ENCODE results near the gene RPL18.
"Not testable (repeated sequence)": the region's sequence is repeated elsewhere in the genome, so short reads cannot be mapped to it uniquely, and the experiment has no call there.

RPL18 gene

GRCh38 chr19:48644839-48645619 is 26.1 kb upstream of the RPL18 start:
- DNase-seq (ENCODE audit: low spot score) (no peak), FAIRE-seq (no peak)

- no peak for FAIRE-seq
Measured at GRCh38 chr19:48644355-48644754, 25.4 kb upstream of the RPL18 start.

DNA sequence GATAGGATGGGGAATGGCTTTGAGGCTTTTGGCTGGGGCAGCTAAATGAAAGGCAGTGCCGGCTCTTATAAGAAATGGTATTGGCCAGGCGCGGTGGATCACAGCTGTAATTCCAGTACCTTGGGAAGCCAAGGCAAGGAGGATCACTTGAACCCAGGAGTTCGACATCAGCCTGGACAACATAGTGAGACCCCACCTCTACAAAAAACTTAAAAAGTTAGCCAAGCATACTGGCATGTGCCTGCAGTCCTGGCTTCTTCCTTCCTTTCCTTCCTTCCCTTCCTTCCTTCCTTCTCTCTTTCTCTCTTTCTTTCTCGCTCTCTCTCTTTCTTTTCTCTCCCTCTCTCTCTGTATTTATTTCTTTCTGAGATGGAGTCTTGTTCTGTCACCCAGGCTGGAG is 23.9 kb upstream of the RPL18 start:
- DNase-seq (ENCODE audit: low spot score) (no peak), FAIRE-seq (no peak)

More at GRCh38 chr19:48644355-48644754, 25.4 kb upstream of the RPL18 start:
- DNase-seq (ENCODE audit: low spot score): no peak

GRCh38 chr19:48641850-48642249 is 22.9 kb upstream of the RPL18 start:
- DNase-seq (ENCODE audit: low spot score) (no peak), FAIRE-seq (no peak)

DNA sequence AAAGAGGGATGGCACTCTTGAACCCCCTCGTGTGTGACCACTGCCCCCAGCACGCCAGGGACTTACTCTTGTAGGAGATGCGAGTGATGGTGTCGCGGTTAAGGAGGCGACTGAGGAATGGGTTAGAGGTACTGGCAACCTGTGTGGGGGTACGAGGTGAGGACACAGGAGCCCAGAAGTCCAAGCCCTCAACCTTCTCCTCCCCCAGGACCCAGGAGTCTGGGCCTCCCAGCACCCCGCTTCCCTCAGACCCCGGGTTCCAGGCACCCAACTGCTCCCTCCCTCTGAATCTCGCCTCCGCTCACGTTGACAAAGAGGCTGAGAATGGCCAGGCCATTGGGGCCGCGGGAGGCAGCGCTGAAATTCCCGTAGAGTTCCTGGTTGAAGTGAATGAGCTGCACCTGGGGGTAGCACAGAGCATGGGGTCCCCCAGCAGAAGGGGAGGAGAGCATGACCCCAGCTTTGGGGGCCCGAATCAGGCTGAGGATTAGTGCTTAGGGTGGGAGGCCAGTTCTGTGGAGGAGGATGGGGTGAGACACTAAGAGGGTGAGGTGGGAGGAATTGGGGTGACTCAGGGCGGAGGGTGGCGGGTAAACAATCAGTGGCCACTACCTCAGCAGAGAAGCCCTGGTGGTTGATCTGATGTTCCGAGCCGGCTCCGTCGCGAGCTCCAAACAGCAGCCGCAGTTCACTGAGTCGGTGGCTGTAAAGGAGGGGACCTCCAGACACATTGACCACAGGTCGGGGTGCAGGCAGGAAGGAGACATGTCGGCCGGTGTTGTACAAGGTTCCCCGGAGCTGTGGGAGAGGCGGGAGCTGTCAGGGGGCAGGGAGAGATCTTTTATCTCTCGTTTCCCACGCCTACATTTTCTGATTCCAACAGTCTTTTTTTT is 20.8 kb upstream of the RPL18 start:
- no peak for FAIRE-seq
- no peak for DNase-seq (ENCODE audit: low spot score)

DNA sequence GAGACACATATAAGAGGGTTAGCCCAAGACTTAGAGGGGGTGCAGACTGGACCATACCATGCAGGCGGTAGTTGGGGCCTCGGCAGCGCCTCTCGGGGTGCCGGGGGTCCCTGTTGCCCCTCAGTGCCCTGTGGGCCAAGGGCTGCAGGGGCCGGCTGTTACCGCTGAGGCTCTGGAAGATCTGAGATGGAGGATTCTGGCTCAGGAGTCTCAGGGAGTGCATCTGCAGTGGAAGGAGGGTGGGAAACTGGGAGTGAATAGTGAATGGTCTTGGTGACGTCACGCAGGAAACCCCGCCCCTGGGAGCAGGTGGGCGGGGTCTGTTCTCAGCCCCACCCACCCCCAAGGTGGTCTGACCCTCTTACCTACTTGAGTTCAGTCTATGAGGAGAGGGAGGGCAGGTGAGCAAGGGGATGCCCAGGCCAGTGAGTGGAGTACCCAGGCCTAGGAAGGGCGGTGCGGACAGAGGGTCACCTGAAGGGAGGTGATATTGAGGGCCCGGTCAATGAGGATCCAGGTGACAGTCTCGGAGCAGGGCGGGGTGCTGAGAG is 19.9 kb upstream of the RPL18 start:
- FAIRE-seq (no peak), DNase-seq (ENCODE audit: low spot score) (no peak)

- DNase-seq (ENCODE audit: low spot score): peak; percentile 86
- FAIRE-seq: no peak
Measured at GRCh38 chr19:48637948-48638830, 19.2 kb upstream of the RPL18 start.

- FAIRE-seq: peak; percentile 20
- peak; percentile 95 for DNase-seq (ENCODE audit: low spot score)
Measured at GRCh38 chr19:48637449-48637947, 18.5 kb upstream of the RPL18 start.

- FAIRE-seq (no peak), DNase-seq (ENCODE audit: low spot score) (no peak)
Measured at GRCh38 chr19:48636859-48637448, 18.0 kb upstream of the RPL18 start, which contains the start of gene DBP. Gene DBP (minus strand): TSS chr19:48637379. CDS start chr19:48636994, 385 bp downstream.

DNA sequence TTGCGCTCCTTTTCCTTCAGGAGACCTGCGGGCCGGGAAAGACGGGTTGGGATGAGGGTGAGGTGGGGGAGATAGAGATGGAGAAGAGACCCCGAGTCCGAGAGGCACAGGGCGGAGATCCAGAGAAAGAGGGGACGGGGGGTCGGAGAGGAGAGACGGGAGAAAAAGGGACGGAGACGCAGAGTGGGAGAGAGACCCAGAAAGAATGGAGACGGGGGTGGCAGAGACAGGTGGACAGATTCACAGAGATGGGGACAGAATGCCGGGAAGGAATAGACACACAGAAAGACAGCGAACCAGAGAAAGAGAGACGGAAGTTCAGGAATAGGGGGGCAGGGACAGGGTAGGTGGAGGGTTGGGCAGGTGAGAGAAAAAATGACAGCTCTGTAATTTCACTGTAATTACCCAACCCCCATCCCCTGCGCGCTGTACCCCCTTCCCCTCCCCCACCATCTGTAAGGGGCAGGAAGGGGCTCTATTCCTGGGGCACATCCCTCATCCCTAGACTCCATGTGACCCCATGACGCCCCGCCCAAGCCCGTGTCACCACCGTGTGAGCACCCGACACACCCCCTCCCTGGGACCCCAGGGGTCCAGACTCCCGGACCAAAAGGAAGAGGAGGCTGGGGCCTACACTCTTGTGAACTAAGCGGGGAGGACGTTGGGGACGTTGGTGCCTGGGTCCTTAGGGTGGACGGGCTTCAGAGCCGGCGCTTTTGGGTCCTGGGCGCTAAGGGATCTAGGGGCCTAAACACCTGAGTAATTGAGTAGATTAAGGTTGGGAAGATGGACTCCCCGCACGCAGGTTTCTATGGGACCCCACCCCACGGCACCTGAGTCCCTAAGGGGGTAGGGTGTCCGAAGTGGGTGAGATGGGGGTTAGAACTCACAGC is 17.2 kb upstream of the RPL18 start:
- FAIRE-seq (no peak), DNase-seq (ENCODE audit: low spot score) (no peak)

DNA sequence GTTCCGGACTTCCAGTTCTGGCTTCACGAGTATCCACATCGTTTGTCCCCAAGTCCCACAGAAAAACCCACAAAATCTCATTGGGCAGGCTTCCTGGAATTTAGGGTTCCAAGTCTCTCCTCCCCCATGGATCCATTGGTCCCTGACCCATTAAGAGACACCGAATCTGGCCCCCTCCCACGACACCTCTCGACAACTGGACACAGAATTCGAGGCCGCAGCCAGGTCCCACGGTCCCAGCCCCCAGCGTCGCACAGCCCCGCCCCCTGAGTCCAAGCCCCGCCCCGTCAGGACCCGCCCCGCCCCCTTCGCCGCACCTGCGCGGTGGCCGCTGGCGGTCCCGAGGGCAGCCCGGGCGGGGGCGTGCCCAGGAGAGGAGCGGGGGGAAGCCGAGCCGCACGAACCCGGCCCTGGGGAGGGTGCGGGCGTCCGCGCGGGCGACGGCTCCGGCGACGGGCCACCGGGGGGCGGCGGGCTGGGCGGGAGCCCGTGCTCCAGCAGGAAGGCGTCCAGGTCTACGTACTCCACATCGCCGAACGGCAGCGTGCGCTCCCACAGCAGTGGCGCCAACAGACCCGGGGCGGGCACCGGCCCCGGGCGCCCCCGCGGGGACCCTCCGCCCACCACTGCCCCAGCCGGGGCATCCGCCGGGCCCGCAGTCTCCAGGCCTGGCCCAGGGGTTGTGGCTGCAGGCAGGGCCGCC is 16.4 kb upstream of the RPL18 start:
- DNase-seq (ENCODE audit: low spot score) (peak; percentile 84), FAIRE-seq (no peak)

- FAIRE-seq: peak; percentile 91
- DNase-seq (ENCODE audit: low spot score): peak; percentile 92
Measured at GRCh38 chr19:48634424-48635262, 15.7 kb upstream of the RPL18 start.

DNA sequence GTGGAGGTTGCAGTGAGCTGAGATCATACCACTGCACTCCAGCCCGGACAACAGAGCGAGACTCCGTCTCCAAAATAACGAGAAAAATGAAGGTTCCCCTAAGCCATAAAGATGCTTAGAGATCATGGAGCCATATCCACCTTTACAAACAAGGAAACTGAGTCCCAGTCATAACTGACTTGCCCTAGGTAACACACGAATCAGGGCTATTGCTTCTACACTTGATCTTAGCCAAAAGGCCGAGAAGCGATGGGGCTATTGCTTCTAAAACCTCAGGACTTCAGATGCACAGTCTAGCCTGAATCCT is 15.0 kb upstream of the RPL18 start:
- no peak for DNase-seq (ENCODE audit: low spot score)
- FAIRE-seq: no peak

GRCh38 chr19:48633148-48634035 is 14.4 kb upstream of the RPL18 start:
- no peak for DNase-seq (ENCODE audit: low spot score)
- FAIRE-seq: no peak

GRCh38 chr19:48632692-48633147 is 13.7 kb upstream of the RPL18 start:
- DNase-seq (ENCODE audit: low spot score): no peak
- no peak for FAIRE-seq

DNA sequence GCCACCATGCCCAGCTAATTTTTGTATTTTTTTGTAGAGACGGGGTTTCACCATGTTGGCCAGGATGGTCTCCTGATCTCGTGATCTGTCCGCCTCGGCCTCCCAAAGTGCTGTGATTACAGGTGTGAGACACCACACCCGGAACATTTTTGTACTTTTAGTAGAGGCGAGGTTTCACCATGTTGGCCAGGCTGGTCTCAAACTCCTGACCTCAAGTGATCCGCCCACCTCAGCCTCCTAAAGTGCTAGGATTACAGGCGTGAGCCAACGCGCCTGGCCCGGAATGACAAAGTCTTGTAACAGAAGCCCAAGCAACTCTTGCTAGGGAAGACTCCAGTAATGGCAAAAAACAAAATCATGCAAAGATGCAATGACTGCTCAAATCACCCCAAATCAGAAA is 13.3 kb upstream of the RPL18 start:
- not testable (repeated sequence) for DNase-seq (ENCODE audit: low spot score); FAIRE-seq

DNA sequence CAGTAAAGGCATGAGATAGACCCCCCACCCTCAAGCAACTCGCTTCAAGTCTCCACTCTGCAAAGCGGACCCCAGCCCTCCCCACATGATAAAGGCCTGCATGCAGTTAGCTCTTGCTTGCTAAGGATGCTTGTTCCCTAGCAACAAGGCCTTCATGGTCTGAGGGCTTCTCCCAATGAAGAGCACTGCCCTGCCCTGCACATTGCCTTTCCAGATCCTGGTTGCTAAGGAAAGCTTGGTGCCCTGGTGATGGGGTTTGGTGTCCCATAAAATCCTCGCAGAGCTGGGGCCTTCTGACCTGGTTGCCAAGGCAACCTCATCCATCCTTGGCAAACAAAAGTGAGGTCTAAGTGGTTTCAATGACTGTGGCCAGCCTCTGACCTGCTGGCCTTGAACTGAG is 12.2 kb upstream of the RPL18 start:
- no peak for DNase-seq (ENCODE audit: low spot score)
- FAIRE-seq: no peak
